H1 (cell line): ENCODE results near the gene SPATA16.

ENCODE experiments used
- BACH1 ChIP-seq: IDR thresholded peaks from 2 replicates; pipeline ENCODE4 v1.6.1; 2012; ENCODE audit warnings: low read length, improper control_type of control experiment
- CHD1 ChIP-seq: IDR thresholded peaks from 2 replicates; pipeline ENCODE4 v1.6.1; 2012; ENCODE audit warnings: low read depth, low read length, improper control_type of control experiment
- EP300 ChIP-seq, 2 experiments: IDR thresholded peaks; 1 replicate in 1 of 2; 2 replicates in 1 of 2; pipeline ENCODE4 v1.6.1; 2011 to 2012; ENCODE audit warnings: low read depth in 2 of 2, low read length in 2 of 2, mild to moderate bottlenecking in 2 of 2, borderline replicate concordance in 1 of 2, inconsistent platforms in 1 of 2, moderate library complexity in 1 of 2
- KDM1A ChIP-seq: fragments of 200-600, 300-600 bp; sonication (generic); IDR thresholded peaks from 2 replicates; pipeline ENCODE4 v1.7.1; 2016; ENCODE audit warnings: mild to moderate bottlenecking, low read length, borderline replicate concordance
- PHF8 ChIP-seq: fragments of 200-600 bp; sonication (generic); conservative IDR thresholded peaks from 2 replicates; pipeline ENCODE4 v1.7.1; 2012; ENCODE audit warnings: low read depth, mild to moderate bottlenecking, inconsistent platforms, low read length, moderate library complexity
- POLR2A ChIP-seq, 2 experiments: IDR thresholded peaks; 1 replicate in 1 of 2; 2 replicates in 1 of 2; pipeline ENCODE4 v1.6.1; 2011; ENCODE audit warnings: low read depth in 2 of 2, low read length in 2 of 2, mild to moderate bottlenecking in 2 of 2; ENCODE audit errors: control extremely low read depth in 1 of 2
- RAD21 ChIP-seq, 2 experiments: IDR thresholded peaks in 1 of 2; conservative IDR thresholded peaks in 1 of 2; 2 replicates each; pipeline ENCODE4 v1.6.1; 2011; ENCODE audit warnings: low read depth in 2 of 2, low read length in 2 of 2, improper control_type of control experiment in 1 of 2, inconsistent platforms in 1 of 2, mild to moderate bottlenecking in 1 of 2, moderate library complexity in 1 of 2
- RFX5 ChIP-seq: IDR thresholded peaks from 2 replicates; pipeline ENCODE4 v1.6.1; 2011; ENCODE audit warnings: low read depth, low read length, improper control_type of control experiment, borderline replicate concordance
- RNF2 ChIP-seq: fragments of 200-900, 300-1000 bp; sonication (generic); IDR thresholded peaks from 2 replicates; pipeline ENCODE4 v1.7.1; 2016; ENCODE audit warnings: borderline replicate concordance, low read depth, mild to moderate bottlenecking, antibody characterized with exemption, low read length; ENCODE audit not compliant: poor library complexity, severe bottlenecking; ENCODE audit errors: missing control alignments
- SP1 ChIP-seq: IDR thresholded peaks from 2 replicates; pipeline ENCODE4 v1.6.1; 2011; ENCODE audit warnings: low read depth, low read length
- TF ChIP-seq, protein P1 (sequence below), 3 experiments: IDR thresholded peaks; 1 replicate in 2 of 3; 2 replicates in 1 of 3; pipeline versions ENCODE4 v1.5.1 to v1.6.1; 2011; ENCODE audit warnings: low read length in 3 of 3, mild to moderate bottlenecking in 3 of 3, inconsistent platforms in 2 of 3, low read depth in 1 of 3, moderate library complexity in 1 of 3; ENCODE audit not compliant: insufficient read depth in 1 of 3; ENCODE audit errors: control extremely low read depth in 1 of 3

DNA sequence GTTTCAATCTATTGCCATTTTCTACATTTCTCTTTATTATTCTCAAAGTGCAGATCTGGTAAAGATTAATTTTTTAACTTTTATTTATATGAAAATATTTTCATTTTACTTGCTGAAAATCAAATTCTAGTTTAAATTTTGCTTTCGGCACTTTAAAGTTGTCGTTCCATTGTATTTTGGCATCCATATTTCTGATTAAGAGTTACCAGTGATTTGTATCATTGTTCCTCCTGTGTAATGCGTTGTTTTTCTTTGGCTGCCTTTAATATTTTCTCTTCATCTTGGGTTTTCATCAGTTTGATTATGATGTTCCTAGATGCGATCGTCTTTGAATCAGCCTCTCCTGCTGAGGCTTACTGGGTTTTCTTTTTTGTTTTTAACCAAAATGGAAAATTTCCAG, 97.3 kb downstream of the SPATA16 start:
- no peak for TF ChIP-seq RNF2
- no peak for TF ChIP-seq POLR2A (IDR thresholded peaks at IDR 0.05; ENCODE audit: control extremely low read depth in 1 of 2, low read depth in 2 of 2, low read length in 2 of 2)
- TF ChIP-seq EP300 (IDR thresholded peaks at IDR 0.05; ENCODE audit: borderline replicate concordance in 1 of 2, low read depth in 2 of 2, low read length in 2 of 2) = no peak
- TF ChIP-seq RAD21 (IDR thresholded peaks at IDR 0.05 in 1 of 2, conservative IDR thresholded peaks at IDR 0.05 in 1 of 2; ENCODE audit: low read depth in 2 of 2, low read length in 2 of 2) = no peak
- TF ChIP-seq, protein P1, sequence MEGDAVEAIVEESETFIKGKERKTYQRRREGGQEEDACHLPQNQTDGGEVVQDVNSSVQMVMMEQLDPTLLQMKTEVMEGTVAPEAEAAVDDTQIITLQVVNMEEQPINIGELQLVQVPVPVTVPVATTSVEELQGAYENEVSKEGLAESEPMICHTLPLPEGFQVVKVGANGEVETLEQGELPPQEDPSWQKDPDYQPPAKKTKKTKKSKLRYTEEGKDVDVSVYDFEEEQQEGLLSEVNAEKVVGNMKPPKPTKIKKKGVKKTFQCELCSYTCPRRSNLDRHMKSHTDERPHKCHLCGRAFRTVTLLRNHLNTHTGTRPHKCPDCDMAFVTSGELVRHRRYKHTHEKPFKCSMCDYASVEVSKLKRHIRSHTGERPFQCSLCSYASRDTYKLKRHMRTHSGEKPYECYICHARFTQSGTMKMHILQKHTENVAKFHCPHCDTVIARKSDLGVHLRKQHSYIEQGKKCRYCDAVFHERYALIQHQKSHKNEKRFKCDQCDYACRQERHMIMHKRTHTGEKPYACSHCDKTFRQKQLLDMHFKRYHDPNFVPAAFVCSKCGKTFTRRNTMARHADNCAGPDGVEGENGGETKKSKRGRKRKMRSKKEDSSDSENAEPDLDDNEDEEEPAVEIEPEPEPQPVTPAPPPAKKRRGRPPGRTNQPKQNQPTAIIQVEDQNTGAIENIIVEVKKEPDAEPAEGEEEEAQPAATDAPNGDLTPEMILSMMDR (IDR thresholded peaks at IDR 0.05; ENCODE audit: control extremely low read depth in 1 of 3, insufficient read depth in 1 of 3, low read depth in 1 of 3, low read length in 3 of 3) = no peak
- no peak for TF ChIP-seq SP1
- TF ChIP-seq PHF8 = no peak
- TF ChIP-seq KDM1A = no peak
- no peak for TF ChIP-seq BACH1
- TF ChIP-seq RFX5 = no peak
- TF ChIP-seq CHD1 = no peak
